Heart left ventricle (tissue), 13 donors: ENCODE measurements around the gene TBL1X.

ENCODE experiments used
- CTCF ChIP-seq, 12 donors: fragments of 200-600 bp; sonication (generic) in 4 of 12; IDR thresholded peaks; one replicate each; pipeline versions ENCODE4 v1.5.0 to v1.8.0; 2018 to 2022; ENCODE audit warnings: antibody characterized with exemption in 12 of 12, mild to moderate bottlenecking in 5 of 12
- POLR2A ChIP-seq, 2 donors: fragments of 450-650 bp; IDR thresholded peaks; one replicate each; pipeline ENCODE4 v1.6.1; 2017; ENCODE audit warnings: antibody characterized with exemption in 2 of 2, mild to moderate bottlenecking in 2 of 2, moderate library complexity in 2 of 2
- donor health status: ischemic (EF 13 %, LVEDD 7.1; RV severe dilation, severe dysfunction).
- donor health status: DM: no; HTN: yes; CAD: no.
- donor health status: DM: no; HTN: no; CAD: no.
- donor health status: ischemic (EF 25% LVEDD 6.9; RV normal size, moderate dysfunction).
- donor health status: ischemic (EF 25% LVEDD 5.7; RV mildly dilated, moderate dysfunction).
- donor health status: ischemic (EF 35%, LVEDD 5.7; RV mildly dilated, moderate dysfunction).
- donor health status: nonischemic (EF 11% LVEDD 7.7; RV severe dilation, severe dysfunction).
- donor health status: DM: yes; HTN: yes; CAD: no.
- donor health status: PGD.
- donor health status: ischemic (EF 29% LVEDD 5.4; RV normal size, mild dysfunction).
- donor health status: nonischemic (EF 23%, LVEDD 6.1; RV moderate dilation, normal function).

GRCh38 chrX:9482837-9483236 is 18.0 kb downstream of the TBL1X start:
- TF ChIP-seq CTCF (IDR thresholded peaks at IDR 0.05): no peak
- no peak for TF ChIP-seq POLR2A (IDR thresholded peaks at IDR 0.05)
